Measurements from ENCODE around the gene CEBPE. TPM values are rescaled to one million over a fixed set of nuclear protein-coding genes. Genes with fewer than 3 reads are reported as not detected.

The CEBPE gene
- total and polyA plus RNA-seq, 2 donors (not counting 3 experiments of a cell fraction or from before 2014, with no cell fraction given), result not detected

DNA sequence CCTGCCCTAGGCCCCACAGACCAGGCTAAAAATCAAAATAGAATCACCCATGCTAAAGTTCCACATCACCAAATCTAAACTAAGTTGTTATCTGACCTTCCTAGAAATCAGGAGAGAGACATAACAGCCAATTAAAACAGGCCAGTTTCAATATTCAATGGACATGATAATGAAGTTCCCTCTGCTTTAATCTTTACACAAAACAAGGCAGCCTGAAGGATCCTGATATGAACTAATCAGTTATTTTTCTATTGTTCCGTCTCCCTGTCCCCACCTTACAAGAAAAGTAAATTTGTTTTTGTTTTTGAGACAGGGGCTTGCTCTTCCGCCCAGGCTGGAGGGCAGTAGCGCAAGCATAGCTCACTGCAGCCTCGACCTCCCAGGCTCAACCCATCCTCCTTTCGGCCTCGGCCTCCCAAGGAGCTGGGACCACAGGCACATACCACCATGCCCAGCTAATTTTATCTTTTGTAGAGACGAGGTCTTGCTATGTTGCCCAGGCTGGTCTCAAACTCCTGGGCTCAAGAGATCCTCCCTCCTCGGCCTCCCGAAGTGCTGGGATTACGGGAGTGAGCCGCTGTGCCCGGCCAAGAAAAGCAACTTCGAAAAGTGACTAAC, 5.4 kb upstream of the CEBPE start:
- H3K4me2 ChIP-seq (ENCODE audit: insufficient read depth, low read length), result no peak overlapping the region
- no peak for DNase-seq (ENCODE audit: low read depth, low spot score)
- no peaks in the 10 kb centered on the region for H3K9me1 ChIP-seq (replicated peaks; ENCODE audit: control insufficient read depth, extremely low read depth, insufficient read depth, low read length)
- H2AFZ ChIP-seq (ENCODE audit: low read depth, low read length), result no peak overlapping the region
- H3K9ac ChIP-seq (replicated peaks; ENCODE audit: extremely low read depth, insufficient read depth, low read length), result no peak overlapping the region
- no peak for FAIRE-seq
- H4K20me1 ChIP-seq (replicated peaks; ENCODE audit: control insufficient read depth, extremely low read depth, insufficient read depth, low read length), result no peaks in the 10 kb centered on the region
- dilution Hi-C loops (cut with MboI; ENCODE audit: extremely low pct_ligation_motif_present, low sequenced_read_pairs) (no loop called here), intact Hi-C loops (cut with micrococcal nuclease) (no loop called here)
- ChIA-PET CTCF (interaction anchor here (0.7 to 14.5 kb wide), 4 partner anchors 15 to 55 kb away, joined by 4 to 1289 read pairs (median 5); partner anchors contain the start of genes ACIN1 and SLC7A8), POLR2A (interaction anchor here (0.7 kb wide), 1 partner anchor 70 kb away, joined by 3 read pairs; no protein-coding TSS in a partner anchor)
- no peaks in the 10 kb centered on the region for H3K79me2 ChIP-seq (ENCODE audit: control insufficient read depth, insufficient read depth, low read length)
- H3K9me3 ChIP-seq (replicated peaks; ENCODE audit: control insufficient read depth, insufficient read depth, low read length), result no peaks in the 10 kb centered on the region
- peaks cover 30% of the 10 kb centered on the region for H3K4me1 ChIP-seq (ENCODE audit: control insufficient read depth, extremely low read depth, insufficient read depth, low read length)
- no peak overlapping the region for H3K4me3 ChIP-seq (replicated peaks in 1 of 3; ENCODE audit: insufficient read depth in 1 of 3, low read depth in 1 of 3, low read length in 3 of 3)
- no TSS peak for BruUV-seq (replicated peaks)
- TF ChIP-seq POLR2AphosphoS5 (IDR thresholded peaks at IDR 0.05; ENCODE audit: insufficient read depth, low read depth, low read length) (no peak), FOS (IDR thresholded peaks at IDR 0.05; ENCODE audit: borderline replicate concordance, insufficient read depth, low read length) (no peak), POLR2A (IDR thresholded peaks at IDR 0.05; ENCODE audit: low read depth, low read length) (no peak), EZH2 (IDR thresholded peaks at IDR 0.05; ENCODE audit: borderline replicate concordance, low read depth, low read length, severe bottlenecking) (no peak)
- TF ChIP-seq, protein P1, sequence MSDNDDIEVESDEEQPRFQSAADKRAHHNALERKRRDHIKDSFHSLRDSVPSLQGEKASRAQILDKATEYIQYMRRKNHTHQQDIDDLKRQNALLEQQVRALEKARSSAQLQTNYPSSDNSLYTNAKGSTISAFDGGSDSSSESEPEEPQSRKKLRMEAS (IDR thresholded peaks at IDR 0.05; ENCODE audit: insufficient read depth, insufficient read length), result no peak
- H3K27me3 ChIP-seq (ENCODE audit: control insufficient read depth in 2 of 2, insufficient read depth in 2 of 2, low read length in 2 of 2), result no peaks in the 10 kb centered on the region
- H3K27ac ChIP-seq (ENCODE audit: insufficient read depth, low read depth, low read length), result no peak overlapping the region
- H3K36me3 ChIP-seq (ENCODE audit: control insufficient read depth in 2 of 2, extremely low read depth in 1 of 2, insufficient read depth in 2 of 2, low read length in 2 of 2), result no peaks in the 10 kb centered on the region

DNA sequence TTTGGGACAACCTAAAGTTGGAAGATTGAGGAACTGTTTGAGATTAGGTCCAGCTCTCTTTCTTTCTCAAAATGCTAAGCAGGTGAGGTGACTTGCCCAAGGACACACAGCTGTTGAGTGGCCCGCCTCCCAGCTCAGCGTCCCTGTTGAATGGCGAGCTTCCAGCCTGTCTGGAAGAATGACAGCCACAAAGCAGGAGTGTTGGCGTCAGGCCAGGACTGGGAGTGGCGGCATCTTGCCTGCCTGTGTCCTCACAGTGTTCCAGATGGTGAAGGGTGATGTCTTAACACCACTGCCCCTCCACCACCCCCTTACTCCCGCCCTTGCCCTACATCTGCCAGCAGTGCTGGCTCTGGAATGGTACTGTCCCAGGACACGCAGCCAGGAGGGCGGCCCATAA, 4.4 kb upstream of the CEBPE start:
- Histone ChIP-seq H2AFZ (ENCODE audit: low read depth, low read length) (no peak overlapping the region), H3K4me1 (ENCODE audit: control insufficient read depth, extremely low read depth, insufficient read depth, low read length) (peaks cover 21% of the 10 kb centered on the region), H3K36me3 (ENCODE audit: control insufficient read depth in 2 of 2, extremely low read depth in 1 of 2, insufficient read depth in 2 of 2, low read length in 2 of 2) (no peaks in the 10 kb centered on the region), H3K9me3 (replicated peaks; ENCODE audit: control insufficient read depth, insufficient read depth, low read length) (no peaks in the 10 kb centered on the region), H3K27me3 (ENCODE audit: control insufficient read depth in 2 of 2, insufficient read depth in 2 of 2, low read length in 2 of 2) (no peaks in the 10 kb centered on the region), H3K79me2 (ENCODE audit: control insufficient read depth, insufficient read depth, low read length) (no peaks in the 10 kb centered on the region), H3K4me2 (ENCODE audit: insufficient read depth, low read length) (no peak overlapping the region), H3K27ac (ENCODE audit: insufficient read depth, low read depth, low read length) (no peak overlapping the region), H3K9ac (replicated peaks; ENCODE audit: extremely low read depth, insufficient read depth, low read length) (no peak overlapping the region), H3K9me1 (replicated peaks; ENCODE audit: control insufficient read depth, extremely low read depth, insufficient read depth, low read length) (no peaks in the 10 kb centered on the region), H4K20me1 (replicated peaks; ENCODE audit: control insufficient read depth, extremely low read depth, insufficient read depth, low read length) (no peaks in the 10 kb centered on the region), H3K4me3 (replicated peaks in 1 of 3; ENCODE audit: insufficient read depth in 1 of 3, low read depth in 1 of 3, low read length in 3 of 3) (no peak overlapping the region)
- no peak for TF ChIP-seq FOS (IDR thresholded peaks at IDR 0.05; ENCODE audit: borderline replicate concordance, insufficient read depth, low read length)
- no peak for TF ChIP-seq EZH2 (IDR thresholded peaks at IDR 0.05; ENCODE audit: borderline replicate concordance, low read depth, low read length, severe bottlenecking)
- TF ChIP-seq, protein P2, sequence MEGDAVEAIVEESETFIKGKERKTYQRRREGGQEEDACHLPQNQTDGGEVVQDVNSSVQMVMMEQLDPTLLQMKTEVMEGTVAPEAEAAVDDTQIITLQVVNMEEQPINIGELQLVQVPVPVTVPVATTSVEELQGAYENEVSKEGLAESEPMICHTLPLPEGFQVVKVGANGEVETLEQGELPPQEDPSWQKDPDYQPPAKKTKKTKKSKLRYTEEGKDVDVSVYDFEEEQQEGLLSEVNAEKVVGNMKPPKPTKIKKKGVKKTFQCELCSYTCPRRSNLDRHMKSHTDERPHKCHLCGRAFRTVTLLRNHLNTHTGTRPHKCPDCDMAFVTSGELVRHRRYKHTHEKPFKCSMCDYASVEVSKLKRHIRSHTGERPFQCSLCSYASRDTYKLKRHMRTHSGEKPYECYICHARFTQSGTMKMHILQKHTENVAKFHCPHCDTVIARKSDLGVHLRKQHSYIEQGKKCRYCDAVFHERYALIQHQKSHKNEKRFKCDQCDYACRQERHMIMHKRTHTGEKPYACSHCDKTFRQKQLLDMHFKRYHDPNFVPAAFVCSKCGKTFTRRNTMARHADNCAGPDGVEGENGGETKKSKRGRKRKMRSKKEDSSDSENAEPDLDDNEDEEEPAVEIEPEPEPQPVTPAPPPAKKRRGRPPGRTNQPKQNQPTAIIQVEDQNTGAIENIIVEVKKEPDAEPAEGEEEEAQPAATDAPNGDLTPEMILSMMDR (IDR thresholded peaks at IDR 0.05; ENCODE audit: extremely low read depth in 1 of 2, insufficient read depth in 1 of 2, low read depth in 1 of 2, low read length in 2 of 2), result no peak
- no peak for TF ChIP-seq JUN (IDR thresholded peaks at IDR 0.05; ENCODE audit: borderline replicate concordance, insufficient read depth, insufficient read length, low read depth)
- TF ChIP-seq, protein P1 (IDR thresholded peaks at IDR 0.05; ENCODE audit: insufficient read depth, insufficient read length), result no peak
- no peak for TF ChIP-seq MYC (IDR thresholded peaks at IDR 0.05; ENCODE audit: low read depth, low read length)
- no peak for TF ChIP-seq POLR2A (IDR thresholded peaks at IDR 0.05; ENCODE audit: low read depth, low read length)
- no peak for TF ChIP-seq POLR2AphosphoS5 (IDR thresholded peaks at IDR 0.05; ENCODE audit: insufficient read depth, low read depth, low read length)
- no peak for TF ChIP-seq GATA2 (IDR thresholded peaks at IDR 0.05; ENCODE audit: insufficient read depth, insufficient read length, low read depth, low read length)
- dilution Hi-C loops (cut with MboI; ENCODE audit: extremely low pct_ligation_motif_present, low sequenced_read_pairs) (no loop called here), intact Hi-C loops (cut with micrococcal nuclease) (no loop called here)
- ChIA-PET CTCF (interaction anchor here (0.9 to 14.5 kb wide), 3 partner anchors 29 to 72 kb away, joined by 3 to 1289 read pairs (median 3); partner anchors contain the start of genes ACIN1 and SLC7A8), POLR2A (interaction anchor here (0.9 kb wide), 1 partner anchor 59 kb away, joined by 4 read pairs; no protein-coding TSS in a partner anchor)
- FAIRE-seq, result no peak
- DNase-seq (ENCODE audit: low read depth, low spot score), result no peak
- BruUV-seq (replicated peaks), result no TSS peak

Data from endothelial cell of umbilical vein (primary cell).